Spleen (tissue), 11 donors: ENCODE data around the gene KCNH8. TPM values are rescaled to one million over a fixed set of nuclear protein-coding genes. Genes with fewer than 3 reads are reported as not detected.

Source experiments
- DNase-seq: peaks from one replicate; pipeline ENCODE4 v3.0.0-alpha.2; 2020
- H3K27ac ChIP-seq, 8 donors: fragments of 200-600 bp; sonication (generic) in 7 of 8; 1 replicate in 4 of 8; 2 replicates in 4 of 8; pipeline versions ENCODE4 v1.5.0 to v1.8.0; 2016 to 2021; ENCODE audit warnings: inconsistent platforms in 4 of 8, mild to moderate bottlenecking in 4 of 8, moderate library complexity in 1 of 8
- H3K27me3 ChIP-seq, 7 donors: fragments of 200-600 bp; sonication (generic) in 6 of 7; replicated peaks in 1 of 7; 1 replicate in 4 of 7; 2 replicates in 3 of 7; pipeline versions ENCODE4 v1.5.0 to v1.8.0; 2016 to 2021; ENCODE audit warnings: inconsistent platforms in 3 of 7, mild to moderate bottlenecking in 1 of 7
- H3K36me3 ChIP-seq, 6 donors: fragments of 200-600 bp; sonication (generic) in 5 of 6; 1 replicate in 4 of 6; 2 replicates in 2 of 6; pipeline versions ENCODE4 v1.5.0 to v1.8.0; 2016 to 2021; ENCODE audit warnings: inconsistent platforms in 2 of 6
- H3K4me1 ChIP-seq, 6 donors: fragments of 200-600 bp; sonication (generic) in 5 of 6; 1 replicate in 3 of 6; 2 replicates in 3 of 6; pipeline versions ENCODE4 v1.5.0 to v1.8.0; 2016 to 2021; ENCODE audit warnings: inconsistent platforms in 3 of 6
- H3K4me3 ChIP-seq, 8 donors: fragments of 200-600 bp; sonication (generic) in 7 of 8; 1 replicate in 4 of 8; 2 replicates in 4 of 8; pipeline versions ENCODE4 v1.5.0 to v1.8.0; 2016 to 2021; ENCODE audit warnings: inconsistent platforms in 4 of 8, mild to moderate bottlenecking in 4 of 8, moderate library complexity in 2 of 8
- H3K9me3 ChIP-seq, 8 donors: fragments of 200-600 bp; sonication (generic) in 7 of 8; 1 replicate in 4 of 8; 2 replicates in 4 of 8; pipeline versions ENCODE4 v1.5.0 to v1.8.0; 2016 to 2021; ENCODE audit warnings: inconsistent platforms in 4 of 8
- CTCF ChIP-seq, 11 experiments: fragments of 200-600 bp in 7 of 11; fragments of 450-650 bp in 4 of 11; sonication (generic) in 4 of 11; IDR thresholded peaks in 8 of 11; conservative IDR thresholded peaks in 3 of 11; 1 replicate in 7 of 11; 2 replicates in 4 of 11; pipeline versions ENCODE4 v1.4.0 to v1.8.0; 2016 to 2021; ENCODE audit warnings: antibody characterized with exemption in 11 of 11, inconsistent platforms in 4 of 11, mild to moderate bottlenecking in 1 of 11
- POLR2A ChIP-seq, 3 donors: fragments of 450-650 bp; IDR thresholded peaks; one replicate each; pipeline ENCODE4 v1.5.1; 2017; ENCODE audit warnings: antibody characterized with exemption in 3 of 3, mild to moderate bottlenecking in 1 of 3
- POLR2AphosphoS5 ChIP-seq, 3 donors: sonication (generic); formaldehyde crosslinking; IDR thresholded peaks; one replicate each; pipeline ENCODE4 v1.5.1; 2017; ENCODE audit warnings: antibody characterized with exemption in 3 of 3
- WGBS, 5 donors: extraction: QIAGEN DNeasy Blood & Tissue Kit in 3 of 5; methylation state at CpG; one replicate each; pipeline versions ENCODE4 v1.1.5 to v1.1.7; 2013 to 2018; 5-methylcytosine and 5-hydroxymethylcytosine counted together
- intact Hi-C: fragments of 100-400 bp; cut with DNase I; formaldehyde crosslinking; loops from one replicate; pipeline ENCODE4 v1.15.0; 2023; ENCODE audit warnings: low total_unique reads
- polyA plus RNA-seq, 3 donors: library from polyadenylated mRNA; stranded (reverse); fragments of 200-250 nt; gene quantifications; one replicate each; pipeline ENCODE4 v1.2.1, GENCODE V29; 2013
- total RNA-seq, 7 donors: library from RNA; depleted of rRNA in 3 of 7; stranded (reverse); fragments of >200 nt in 3 of 7; fragmentation: NEBNext Ultra II Directional in 4 of 7; extraction: Animal tissue kit (Norgen Biotek cat#: 25700) in 4 of 7; gene quantifications; one replicate each; pipeline versions ENCODE4 v1.1.0 to v1.2.1, GENCODE V29; 2016 to 2021
- donor health status: healthy with polysubstance abuse.
- donor health status: DM: no; HTN: no; CAD: no; lungs with moderate emphysema.
- donor health status: DM: no; HTN: no; CAD: no.
- donor health status: Bipolar disorder and iron deficiency.
- donor health status: healthy.
- donor health status: DM: no; HTN: no; CAD: no.
- donor health status: DM: yes; HTN: yes; CAD: no.

KCNH8 gene
- total and polyA plus RNA-seq, 10 donors = 0.70 to 3.1 (median 2.2) TPM

GRCh38 chr3:19471138-19471537, 322.8 kb downstream of the KCNH8 start:
- DNase-seq = no peak
- Histone ChIP-seq H3K27me3 (no peaks in the 10 kb centered on the region), H3K4me3 (no peak overlapping the region), H3K36me3 (no peaks in the 10 kb centered on the region), H3K4me1 (no peaks in the 10 kb centered on the region), H3K27ac (no peak overlapping the region), H3K9me3 (peaks cover 0 to 9% (median 0%) of the 10 kb centered on the region in 8 donors)
- intact Hi-C loops = no loop called here
- WGBS, 5 donors = 75 to 89% (median 82%) methylated on average over 4 of the region's 4 CpGs
- TF ChIP-seq POLR2AphosphoS5 (IDR thresholded peaks at IDR 0.05) (no peak), CTCF (IDR thresholded peaks at IDR 0.05 in 8 of 11, conservative IDR thresholded peaks at IDR 0.05 in 3 of 11) (no peak), POLR2A (IDR thresholded peaks at IDR 0.05) (no peak)

GRCh38 chr3:19473971-19474580, 325.8 kb downstream of the KCNH8 start:
- Histone ChIP-seq H3K4me1 (no peaks in the 10 kb centered on the region), H3K9me3 (peaks cover 0 to 9% (median 0%) of the 10 kb centered on the region in 8 donors), H3K4me3 (no peak overlapping the region), H3K36me3 (no peaks in the 10 kb centered on the region), H3K27ac (no peak overlapping the region), H3K27me3 (no peaks in the 10 kb centered on the region)
- intact Hi-C loops = no loop called here
- no peak for TF ChIP-seq CTCF (IDR thresholded peaks at IDR 0.05 in 8 of 11, conservative IDR thresholded peaks at IDR 0.05 in 3 of 11)
- no peak for TF ChIP-seq POLR2A (IDR thresholded peaks at IDR 0.05)
- no peak for TF ChIP-seq POLR2AphosphoS5 (IDR thresholded peaks at IDR 0.05)
- 68 to 78% (median 72%) methylated on average over 3 of the region's 3 CpGs for WGBS, 5 donors
- DNase-seq = no peak

GRCh38 chr3:19476281-19476680, 328.0 kb downstream of the KCNH8 start:
- no peak for DNase-seq
- Histone ChIP-seq H3K27me3 (no peaks in the 10 kb centered on the region), H3K36me3 (no peaks in the 10 kb centered on the region), H3K27ac (no peak overlapping the region), H3K9me3 (peaks cover 0 to 9% (median 0%) of the 10 kb centered on the region in 8 donors), H3K4me3 (no peak overlapping the region), H3K4me1 (no peaks in the 10 kb centered on the region)
- TF ChIP-seq POLR2AphosphoS5 (IDR thresholded peaks at IDR 0.05) = no peak
- TF ChIP-seq POLR2A (IDR thresholded peaks at IDR 0.05) = no peak
- TF ChIP-seq CTCF (IDR thresholded peaks at IDR 0.05 in 8 of 11, conservative IDR thresholded peaks at IDR 0.05 in 3 of 11) = no peak
- 81 to 88% (median 87%) methylated on average over 7 of the region's 7 CpGs for WGBS, 5 donors
- intact Hi-C loops = no loop called here

GRCh38 chr3:19485267-19485666, 337.0 kb downstream of the KCNH8 start:
- Histone ChIP-seq H3K9me3 (no peaks in the 10 kb centered on the region), H3K4me1 (no peaks in the 10 kb centered on the region), H3K36me3 (no peaks in the 10 kb centered on the region), H3K27ac (no peak overlapping the region), H3K27me3 (no peaks in the 10 kb centered on the region), H3K4me3 (no peak overlapping the region)
- intact Hi-C loops = no loop called here
- TF ChIP-seq POLR2A (IDR thresholded peaks at IDR 0.05) = no peak
- TF ChIP-seq POLR2AphosphoS5 (IDR thresholded peaks at IDR 0.05) = no peak
- no peak for TF ChIP-seq CTCF (IDR thresholded peaks at IDR 0.05 in 8 of 11, conservative IDR thresholded peaks at IDR 0.05 in 3 of 11)
- WGBS, 5 donors = 79 to 96% (median 91%) methylated on average over 3 of the region's 3 CpGs
- no peak for DNase-seq
